ENCODE data around the gene NSD2. TPM values are rescaled to one million over a fixed set of nuclear protein-coding genes. Genes with fewer than 3 reads are reported as not detected.

Gene NSD2
- total and polyA plus RNA-seq, 4 donors = 5.1 to 71.5 (median 11.6) TPM

DNA sequence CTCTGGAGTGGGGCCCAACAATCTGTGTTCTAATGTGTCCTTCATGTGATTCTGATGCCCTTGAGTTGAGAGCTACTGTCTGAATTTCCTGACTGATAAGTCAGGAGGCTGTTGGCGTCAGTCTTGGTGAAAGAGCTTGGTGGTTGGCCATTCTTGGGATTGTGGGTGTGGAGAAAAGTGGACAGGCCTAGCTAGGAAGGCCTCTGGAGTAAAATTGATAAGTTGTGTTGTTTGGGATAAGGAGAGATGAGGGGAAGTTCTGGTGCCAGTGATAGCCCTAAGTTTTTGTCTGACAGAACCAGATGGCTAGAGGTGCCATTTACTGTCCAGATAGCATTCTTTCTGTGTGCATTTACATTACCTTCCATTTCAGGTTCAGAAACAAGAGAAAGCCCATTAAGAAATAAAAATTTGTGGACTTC is 11.7 kb downstream of the NSD2 start:
- WGBS = 94% methylated on average over 1 of the region's 1 CpG
- TF ChIP-seq, protein P1, sequence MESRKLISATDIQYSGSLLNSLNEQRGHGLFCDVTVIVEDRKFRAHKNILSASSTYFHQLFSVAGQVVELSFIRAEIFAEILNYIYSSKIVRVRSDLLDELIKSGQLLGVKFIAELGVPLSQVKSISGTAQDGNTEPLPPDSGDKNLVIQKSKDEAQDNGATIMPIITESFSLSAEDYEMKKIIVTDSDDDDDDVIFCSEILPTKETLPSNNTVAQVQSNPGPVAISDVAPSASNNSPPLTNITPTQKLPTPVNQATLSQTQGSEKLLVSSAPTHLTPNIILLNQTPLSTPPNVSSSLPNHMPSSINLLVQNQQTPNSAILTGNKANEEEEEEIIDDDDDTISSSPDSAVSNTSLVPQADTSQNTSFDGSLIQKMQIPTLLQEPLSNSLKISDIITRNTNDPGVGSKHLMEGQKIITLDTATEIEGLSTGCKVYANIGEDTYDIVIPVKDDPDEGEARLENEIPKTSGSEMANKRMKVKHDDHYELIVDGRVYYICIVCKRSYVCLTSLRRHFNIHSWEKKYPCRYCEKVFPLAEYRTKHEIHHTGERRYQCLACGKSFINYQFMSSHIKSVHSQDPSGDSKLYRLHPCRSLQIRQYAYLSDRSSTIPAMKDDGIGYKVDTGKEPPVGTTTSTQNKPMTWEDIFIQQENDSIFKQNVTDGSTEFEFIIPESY (IDR thresholded peaks at IDR 0.05) = no peak
- TF ChIP-seq NR2F2 (IDR thresholded peaks at IDR 0.05) (no peak), FOXA2 (IDR thresholded peaks at IDR 0.05) (no peak), SP1 (IDR thresholded peaks at IDR 0.05) (no peak), FOXA1 (IDR thresholded peaks at IDR 0.05) (no peak), GABPA (IDR thresholded peaks at IDR 0.05 in 1 of 2, conservative IDR thresholded peaks at IDR 0.05 in 1 of 2) (no peak)
- TF ChIP-seq, protein P2, sequence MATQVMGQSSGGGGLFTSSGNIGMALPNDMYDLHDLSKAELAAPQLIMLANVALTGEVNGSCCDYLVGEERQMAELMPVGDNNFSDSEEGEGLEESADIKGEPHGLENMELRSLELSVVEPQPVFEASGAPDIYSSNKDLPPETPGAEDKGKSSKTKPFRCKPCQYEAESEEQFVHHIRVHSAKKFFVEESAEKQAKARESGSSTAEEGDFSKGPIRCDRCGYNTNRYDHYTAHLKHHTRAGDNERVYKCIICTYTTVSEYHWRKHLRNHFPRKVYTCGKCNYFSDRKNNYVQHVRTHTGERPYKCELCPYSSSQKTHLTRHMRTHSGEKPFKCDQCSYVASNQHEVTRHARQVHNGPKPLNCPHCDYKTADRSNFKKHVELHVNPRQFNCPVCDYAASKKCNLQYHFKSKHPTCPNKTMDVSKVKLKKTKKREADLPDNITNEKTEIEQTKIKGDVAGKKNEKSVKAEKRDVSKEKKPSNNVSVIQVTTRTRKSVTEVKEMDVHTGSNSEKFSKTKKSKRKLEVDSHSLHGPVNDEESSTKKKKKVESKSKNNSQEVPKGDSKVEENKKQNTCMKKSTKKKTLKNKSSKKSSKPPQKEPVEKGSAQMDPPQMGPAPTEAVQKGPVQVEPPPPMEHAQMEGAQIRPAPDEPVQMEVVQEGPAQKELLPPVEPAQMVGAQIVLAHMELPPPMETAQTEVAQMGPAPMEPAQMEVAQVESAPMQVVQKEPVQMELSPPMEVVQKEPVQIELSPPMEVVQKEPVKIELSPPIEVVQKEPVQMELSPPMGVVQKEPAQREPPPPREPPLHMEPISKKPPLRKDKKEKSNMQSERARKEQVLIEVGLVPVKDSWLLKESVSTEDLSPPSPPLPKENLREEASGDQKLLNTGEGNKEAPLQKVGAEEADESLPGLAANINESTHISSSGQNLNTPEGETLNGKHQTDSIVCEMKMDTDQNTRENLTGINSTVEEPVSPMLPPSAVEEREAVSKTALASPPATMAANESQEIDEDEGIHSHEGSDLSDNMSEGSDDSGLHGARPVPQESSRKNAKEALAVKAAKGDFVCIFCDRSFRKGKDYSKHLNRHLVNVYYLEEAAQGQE (IDR thresholded peaks at IDR 0.05) = no peak
- Histone ChIP-seq H3K9ac (ENCODE audit: low read depth in 1 of 2, low read length in 2 of 2) (no peak overlapping the region), H3K27ac (ENCODE audit: low read depth in 1 of 2, low read length in 2 of 2) (no peak overlapping the region), H3K36me3 (ENCODE audit: control insufficient read depth in 4 of 4, insufficient read depth in 3 of 4, low read depth in 1 of 4, low read length in 3 of 4) (no peaks in the 10 kb centered on the region), H3K27me3 (ENCODE audit: control insufficient read depth in 4 of 4, insufficient read depth in 4 of 4, low read length in 3 of 4) (no peaks in the 10 kb centered on the region), H3K4me3 (ENCODE audit: low read depth in 1 of 3, low read length in 3 of 3) (no peak overlapping the region), H3K9me3 (ENCODE audit: control insufficient read depth in 4 of 4, low read length in 3 of 4) (no peaks in the 10 kb centered on the region), H3K4me1 (ENCODE audit: control insufficient read depth in 4 of 4, insufficient read depth in 4 of 4, low read length in 3 of 4) (peaks cover 2 to 26% (median 16%) of the 10 kb centered on the region in 4 donors)
- no peak for DNase-seq (ENCODE audit: low spot score)

DNA sequence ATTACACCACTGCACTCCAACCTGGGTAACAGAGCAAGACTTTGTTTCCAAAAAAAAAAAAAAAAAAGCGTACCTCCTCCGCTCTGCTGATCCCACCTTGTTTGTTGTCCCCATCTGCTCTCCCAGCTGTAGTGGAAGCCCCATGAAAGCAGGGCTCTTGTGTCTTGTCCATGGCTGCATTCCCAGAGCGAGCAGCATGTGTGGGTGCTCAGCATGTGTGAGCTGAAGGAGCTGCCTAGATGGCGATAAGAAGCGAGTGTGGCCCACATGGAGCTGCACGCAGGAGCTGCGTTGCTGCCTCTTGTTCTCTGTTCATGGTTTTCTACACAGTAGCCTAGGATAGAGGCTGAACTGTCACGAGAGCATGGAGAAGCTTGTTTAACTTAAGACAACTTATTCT is 12.4 kb downstream of the NSD2 start:
- Histone ChIP-seq H3K4me3 (ENCODE audit: low read depth in 1 of 3, low read length in 3 of 3) (no peak overlapping the region), H3K9ac (ENCODE audit: low read depth in 1 of 2, low read length in 2 of 2) (no peak overlapping the region), H3K9me3 (ENCODE audit: control insufficient read depth in 4 of 4, low read length in 3 of 4) (no peaks in the 10 kb centered on the region), H3K36me3 (ENCODE audit: control insufficient read depth in 4 of 4, insufficient read depth in 3 of 4, low read depth in 1 of 4, low read length in 3 of 4) (no peaks in the 10 kb centered on the region), H3K27ac (ENCODE audit: low read depth in 1 of 2, low read length in 2 of 2) (no peak overlapping the region), H3K27me3 (ENCODE audit: control insufficient read depth in 4 of 4, insufficient read depth in 4 of 4, low read length in 3 of 4) (no peaks in the 10 kb centered on the region), H3K4me1 (ENCODE audit: control insufficient read depth in 4 of 4, insufficient read depth in 4 of 4, low read length in 3 of 4) (peaks cover 2 to 26% (median 16%) of the 10 kb centered on the region in 4 donors)
- WGBS = 96% methylated on average over 8 of the region's 8 CpGs
- no peak for TF ChIP-seq YY1 (IDR thresholded peaks at IDR 0.05)
- TF ChIP-seq NR2F2 (IDR thresholded peaks at IDR 0.05) = no peak
- TF ChIP-seq FOXA2 (IDR thresholded peaks at IDR 0.05) = no peak
- TF ChIP-seq RAD21 (IDR thresholded peaks at IDR 0.05) = no peak
- TF ChIP-seq HNF4G (IDR thresholded peaks at IDR 0.05) = no peak
- no peak for TF ChIP-seq RXRA (IDR thresholded peaks at IDR 0.05)
- TF ChIP-seq, protein P2 (IDR thresholded peaks at IDR 0.05) = no peak
- TF ChIP-seq, protein P3, sequence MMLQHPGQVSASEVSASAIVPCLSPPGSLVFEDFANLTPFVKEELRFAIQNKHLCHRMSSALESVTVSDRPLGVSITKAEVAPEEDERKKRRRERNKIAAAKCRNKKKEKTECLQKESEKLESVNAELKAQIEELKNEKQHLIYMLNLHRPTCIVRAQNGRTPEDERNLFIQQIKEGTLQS (IDR thresholded peaks at IDR 0.05) = no peak
- TF ChIP-seq, protein P4, sequence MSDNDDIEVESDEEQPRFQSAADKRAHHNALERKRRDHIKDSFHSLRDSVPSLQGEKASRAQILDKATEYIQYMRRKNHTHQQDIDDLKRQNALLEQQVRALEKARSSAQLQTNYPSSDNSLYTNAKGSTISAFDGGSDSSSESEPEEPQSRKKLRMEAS (IDR thresholded peaks at IDR 0.05) = no peak
- TF ChIP-seq HNF4A (conservative IDR thresholded peaks at IDR 0.05) = no peak
- no peak for TF ChIP-seq SP1 (IDR thresholded peaks at IDR 0.05)
- TF ChIP-seq GABPA (IDR thresholded peaks at IDR 0.05 in 1 of 2, conservative IDR thresholded peaks at IDR 0.05 in 1 of 2) = no peak
- no peak for TF ChIP-seq EGR1 (IDR thresholded peaks at IDR 0.05; ENCODE audit: low read depth in 2 of 2)
- TF ChIP-seq TAF1 (conservative IDR thresholded peaks at IDR 0.05) = no peak
- TF ChIP-seq, protein P5, sequence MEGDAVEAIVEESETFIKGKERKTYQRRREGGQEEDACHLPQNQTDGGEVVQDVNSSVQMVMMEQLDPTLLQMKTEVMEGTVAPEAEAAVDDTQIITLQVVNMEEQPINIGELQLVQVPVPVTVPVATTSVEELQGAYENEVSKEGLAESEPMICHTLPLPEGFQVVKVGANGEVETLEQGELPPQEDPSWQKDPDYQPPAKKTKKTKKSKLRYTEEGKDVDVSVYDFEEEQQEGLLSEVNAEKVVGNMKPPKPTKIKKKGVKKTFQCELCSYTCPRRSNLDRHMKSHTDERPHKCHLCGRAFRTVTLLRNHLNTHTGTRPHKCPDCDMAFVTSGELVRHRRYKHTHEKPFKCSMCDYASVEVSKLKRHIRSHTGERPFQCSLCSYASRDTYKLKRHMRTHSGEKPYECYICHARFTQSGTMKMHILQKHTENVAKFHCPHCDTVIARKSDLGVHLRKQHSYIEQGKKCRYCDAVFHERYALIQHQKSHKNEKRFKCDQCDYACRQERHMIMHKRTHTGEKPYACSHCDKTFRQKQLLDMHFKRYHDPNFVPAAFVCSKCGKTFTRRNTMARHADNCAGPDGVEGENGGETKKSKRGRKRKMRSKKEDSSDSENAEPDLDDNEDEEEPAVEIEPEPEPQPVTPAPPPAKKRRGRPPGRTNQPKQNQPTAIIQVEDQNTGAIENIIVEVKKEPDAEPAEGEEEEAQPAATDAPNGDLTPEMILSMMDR (IDR thresholded peaks at IDR 0.05; ENCODE audit: low read depth, low read length, missing input control) = no peak
- no peak for TF ChIP-seq JUND (IDR thresholded peaks at IDR 0.05)
- TF ChIP-seq, protein P1 (IDR thresholded peaks at IDR 0.05) = no peak
- no peak for DNase-seq (ENCODE audit: low spot score)

Measured in liver (tissue), 9 donors.